ENCODE measurements around the gene SMAD7. TPM values are rescaled to one million over a fixed set of nuclear protein-coding genes. Genes with fewer than 3 reads are reported as not detected.

The SMAD7 gene
- total RNA-seq, 1 experiment from 2014 or later: 12.3 TPM

DNA sequence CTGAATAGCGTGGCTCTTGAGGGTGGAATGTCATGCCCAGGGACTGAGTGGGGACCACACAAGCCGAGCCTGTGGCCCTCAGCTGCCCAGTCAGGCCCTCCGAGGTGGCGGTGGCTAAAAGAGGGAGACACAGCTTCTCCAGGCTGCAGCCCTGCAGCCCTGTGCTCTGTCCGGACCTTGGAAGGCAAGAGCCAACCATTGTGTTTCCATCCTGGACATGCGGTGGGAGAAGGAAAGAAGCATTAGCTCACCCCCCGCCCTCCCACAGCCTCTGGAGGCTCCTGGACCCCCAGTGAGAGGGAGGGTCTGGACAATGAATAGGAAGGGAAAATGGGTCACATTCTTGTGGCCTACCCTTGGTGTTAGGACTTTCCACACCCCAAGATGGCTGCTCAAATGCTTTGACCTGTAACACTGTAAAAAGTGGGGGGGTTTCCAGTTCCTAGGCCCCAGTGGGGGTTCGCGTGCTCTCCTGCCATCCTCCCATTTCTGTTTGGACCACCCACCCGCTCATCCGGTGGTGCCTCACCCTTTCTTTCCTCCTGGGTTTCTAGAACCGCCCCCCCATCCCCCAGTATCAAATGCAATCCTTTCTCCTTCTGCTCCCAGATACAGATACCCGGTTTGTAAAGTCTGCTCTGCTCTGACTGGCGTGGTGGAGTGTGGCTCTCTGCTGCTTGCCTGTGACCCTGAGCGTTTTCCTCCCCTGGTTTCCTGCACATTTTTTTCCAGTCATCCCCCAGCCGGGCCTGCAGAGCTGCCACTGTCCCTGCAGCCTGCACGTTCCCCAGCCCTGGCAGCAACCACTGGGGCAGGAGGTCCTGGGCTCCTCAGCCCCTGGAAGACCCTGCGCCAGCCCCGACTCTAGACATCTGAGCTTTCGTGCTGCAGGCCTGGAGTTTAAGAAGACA lies 36.3 kb upstream of the SMAD7 start:
- DNase-seq (ENCODE audit: unreplicated experiment): no peak
- Mint-ChIP-seq H3K27ac (ENCODE audit: low read depth, unreplicated experiment) (no peak overlapping the region), H3K4me1 (ENCODE audit: insufficient read depth, unreplicated experiment) (peaks cover 20% of the 10 kb centered on the region), H3K9me3 (ENCODE audit: unreplicated experiment) (no peaks in the 10 kb centered on the region), H3K27me3 (ENCODE audit: insufficient read depth, unreplicated experiment) (no peaks in the 10 kb centered on the region), H3K4me3 (ENCODE audit: unreplicated experiment) (no peak overlapping the region), H3K36me3 (ENCODE audit: insufficient read depth, unreplicated experiment) (no peaks in the 10 kb centered on the region)
- CTCF ChIA-PET: interaction anchor here (0.6 to 0.8 kb wide), 2 partner anchors 9 to 956 kb away, joined by 3 read pairs; no protein-coding TSS in a partner anchor
- intact Hi-C loops (cut with micrococcal nuclease): no loop called here
- no TSS peak for BruUV-seq (replicated peaks)
- POLR2A ChIA-PET: interaction anchor here (0.9 kb wide), 1 partner anchor 34 kb away, joined by 3 read pairs; no protein-coding TSS in a partner anchor
- TF ChIP-seq, protein P1, sequence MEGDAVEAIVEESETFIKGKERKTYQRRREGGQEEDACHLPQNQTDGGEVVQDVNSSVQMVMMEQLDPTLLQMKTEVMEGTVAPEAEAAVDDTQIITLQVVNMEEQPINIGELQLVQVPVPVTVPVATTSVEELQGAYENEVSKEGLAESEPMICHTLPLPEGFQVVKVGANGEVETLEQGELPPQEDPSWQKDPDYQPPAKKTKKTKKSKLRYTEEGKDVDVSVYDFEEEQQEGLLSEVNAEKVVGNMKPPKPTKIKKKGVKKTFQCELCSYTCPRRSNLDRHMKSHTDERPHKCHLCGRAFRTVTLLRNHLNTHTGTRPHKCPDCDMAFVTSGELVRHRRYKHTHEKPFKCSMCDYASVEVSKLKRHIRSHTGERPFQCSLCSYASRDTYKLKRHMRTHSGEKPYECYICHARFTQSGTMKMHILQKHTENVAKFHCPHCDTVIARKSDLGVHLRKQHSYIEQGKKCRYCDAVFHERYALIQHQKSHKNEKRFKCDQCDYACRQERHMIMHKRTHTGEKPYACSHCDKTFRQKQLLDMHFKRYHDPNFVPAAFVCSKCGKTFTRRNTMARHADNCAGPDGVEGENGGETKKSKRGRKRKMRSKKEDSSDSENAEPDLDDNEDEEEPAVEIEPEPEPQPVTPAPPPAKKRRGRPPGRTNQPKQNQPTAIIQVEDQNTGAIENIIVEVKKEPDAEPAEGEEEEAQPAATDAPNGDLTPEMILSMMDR (IDR thresholded peaks at IDR 0.05; ENCODE audit: unreplicated experiment): no peak

DNA sequence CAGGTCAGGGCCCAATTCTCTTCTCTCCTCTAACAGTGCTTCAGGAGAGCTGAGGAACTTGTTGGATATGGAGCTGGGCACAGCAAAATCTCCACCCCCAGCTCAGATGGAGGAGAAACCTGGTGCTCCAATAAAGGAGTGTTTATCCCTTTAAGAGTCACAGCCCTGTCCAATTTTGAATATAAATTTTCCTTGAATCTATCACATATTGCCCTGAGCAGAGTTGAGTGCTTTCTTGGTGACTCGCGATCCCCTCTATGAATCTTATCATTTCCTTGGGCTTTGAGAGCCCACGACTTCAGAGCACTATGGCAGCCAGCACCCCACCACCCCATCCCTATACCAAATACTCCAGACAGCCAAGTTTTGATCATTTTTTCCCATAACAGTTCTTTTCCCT lies 34.4 kb upstream of the SMAD7 start:
- H3K36me3 Mint-ChIP-seq (ENCODE audit: insufficient read depth, unreplicated experiment): no peaks in the 10 kb centered on the region
- no peaks in the 10 kb centered on the region for H3K27me3 Mint-ChIP-seq (ENCODE audit: insufficient read depth, unreplicated experiment)
- H3K9me3 Mint-ChIP-seq (ENCODE audit: unreplicated experiment): no peaks in the 10 kb centered on the region
- ChIA-PET POLR2A (no interaction called here), CTCF (interaction anchor here (0.6 to 1.1 kb wide), 3 partner anchors 14 to 210 kb away, joined by 3 to 4 read pairs (median 3); no protein-coding TSS in a partner anchor)
- H3K4me3 Mint-ChIP-seq (ENCODE audit: unreplicated experiment): no peak overlapping the region
- H3K4me1 Mint-ChIP-seq (ENCODE audit: insufficient read depth, unreplicated experiment): peaks cover 5% of the 10 kb centered on the region
- no peak for DNase-seq (ENCODE audit: unreplicated experiment)
- intact Hi-C loops (cut with micrococcal nuclease): no loop called here
- no peak overlapping the region for H3K27ac Mint-ChIP-seq (ENCODE audit: low read depth, unreplicated experiment)
- TF ChIP-seq, protein P1 (IDR thresholded peaks at IDR 0.05; ENCODE audit: unreplicated experiment): no peak
- BruUV-seq (replicated peaks): no TSS peak

- intact Hi-C loops (cut with micrococcal nuclease): no loop called here
- TF ChIP-seq, protein P1 (IDR thresholded peaks at IDR 0.05; ENCODE audit: unreplicated experiment): no peak
- no peaks in the 10 kb centered on the region for H3K9me3 Mint-ChIP-seq (ENCODE audit: unreplicated experiment)
- BruUV-seq (replicated peaks): no TSS peak
- peak; percentile 51 for DNase-seq (ENCODE audit: unreplicated experiment)
- no peaks in the 10 kb centered on the region for H3K36me3 Mint-ChIP-seq (ENCODE audit: insufficient read depth, unreplicated experiment)
- no peak overlapping the region for H3K27ac Mint-ChIP-seq (ENCODE audit: low read depth, unreplicated experiment)
- H3K4me1 Mint-ChIP-seq (ENCODE audit: insufficient read depth, unreplicated experiment): peaks cover 5% of the 10 kb centered on the region
- ChIA-PET POLR2A (interaction anchor here (0.7 kb wide), 1 partner anchor 43 kb away, joined by 5 read pairs; no protein-coding TSS in a partner anchor), CTCF (interaction anchor here (0.6 to 1.1 kb wide), 4 partner anchors 15 to 256 kb away, joined by 3 to 4 read pairs (median 3); no protein-coding TSS in a partner anchor)
- no peak overlapping the region for H3K4me3 Mint-ChIP-seq (ENCODE audit: unreplicated experiment)
- H3K27me3 Mint-ChIP-seq (ENCODE audit: insufficient read depth, unreplicated experiment): no peaks in the 10 kb centered on the region
Observed at GRCh38 chr18:48983793-48984437, 33.1 kb upstream of the SMAD7 start.

DNA sequence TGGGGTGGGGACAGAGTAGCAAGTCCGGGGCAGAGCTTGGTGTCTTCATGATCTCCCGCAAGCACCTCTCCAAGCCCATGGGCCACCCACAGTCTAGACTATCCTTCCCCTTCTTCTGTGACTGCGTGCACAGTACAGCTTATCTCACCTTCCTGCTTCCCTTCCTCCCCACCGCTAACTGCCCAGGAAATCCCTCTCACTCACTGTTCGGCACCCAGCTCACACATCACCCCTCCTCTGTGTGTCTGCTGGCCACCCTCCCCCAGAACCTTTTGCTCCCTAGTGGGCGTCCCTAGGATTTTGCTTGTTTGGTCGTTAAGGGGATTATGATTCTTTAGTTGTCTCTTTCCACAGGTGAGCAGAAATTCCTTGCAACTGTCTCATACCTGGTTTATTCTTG lies 31.5 kb upstream of the SMAD7 start:
- Mint-ChIP-seq H3K27ac (ENCODE audit: low read depth, unreplicated experiment) (peak overlapping the region; percentile 69), H3K4me1 (ENCODE audit: insufficient read depth, unreplicated experiment) (peaks cover 5% of the 10 kb centered on the region), H3K9me3 (ENCODE audit: unreplicated experiment) (no peaks in the 10 kb centered on the region), H3K27me3 (ENCODE audit: insufficient read depth, unreplicated experiment) (no peaks in the 10 kb centered on the region), H3K36me3 (ENCODE audit: insufficient read depth, unreplicated experiment) (no peaks in the 10 kb centered on the region), H3K4me3 (ENCODE audit: unreplicated experiment) (no peak overlapping the region)
- ChIA-PET POLR2A (interaction anchor here (1.5 kb wide), 1 partner anchor 15 kb away, joined by 4 read pairs; no protein-coding TSS in a partner anchor), CTCF (interaction anchor here (0.6 kb wide), 2 partner anchors 103 to 450 kb away, joined by 3 read pairs; no protein-coding TSS in a partner anchor)
- intact Hi-C loops (cut with micrococcal nuclease): no loop called here
- DNase-seq (ENCODE audit: unreplicated experiment): no peak
- TF ChIP-seq, protein P1 (IDR thresholded peaks at IDR 0.05; ENCODE audit: unreplicated experiment): no peak
- no TSS peak for BruUV-seq (replicated peaks)
